ENCODE data around the gene HYOU1. TPM values are rescaled to one million over a fixed set of nuclear protein-coding genes. Genes with fewer than 3 reads are reported as not detected.
"Not testable (repeated sequence)": the region's sequence is repeated elsewhere in the genome, so short reads cannot be mapped to it uniquely, and the experiment has no call there.

The HYOU1 gene
- total RNA-seq, 2 experiments from 2014 or later, result 127 to 136 TPM

GRCh38 chr11:119084663-119085436 is 27.8 kb upstream of the HYOU1 start, which contains the start of gene HMBS:
HMBS (plus strand) TSS chr11:119084881; CDS start chr11:119085034, 153 bp downstream.
- CTCF ChIA-PET, result interaction anchor here (0.6 to 2.6 kb wide), 8 partner anchors 9 to 155 kb away, joined by 3 to 10 read pairs (median 3); partner anchors contain the start of gene VPS11
- H3K9me3 Mint-ChIP-seq, result no peaks in the 10 kb centered on the region
- H3K4me1 Mint-ChIP-seq (ENCODE audit: low read depth), result peaks cover 21% of the 10 kb centered on the region
- POLR2A ChIA-PET, result interaction anchor here (0.6 to 4.5 kb wide), 10 partner anchors 10 to 458 kb away, joined by 3 to 41 read pairs (median 5); partner anchors contain the start of genes C2CD2L, DPAGT1, HYOU1 and TRAPPC4
- peaks cover 6% of the 10 kb centered on the region for H3K36me3 Mint-ChIP-seq
- peak within 1 kb of the TSS; percentile 95 for H3K27ac Mint-ChIP-seq
- peak within 1 kb of the TSS; percentile 98 for H3K4me3 Mint-ChIP-seq
- DNase-seq, result peak; percentile 93
- no peaks in the 10 kb centered on the region for H3K27me3 Mint-ChIP-seq
- intact Hi-C loops (cut with micrococcal nuclease), result loop anchor here (1.0 to 2.0 kb wide), 3 partner anchors 10 to 36 kb away; partner anchors contain the start of genes HINFP and VPS11

- Mint-ChIP-seq H3K9me3 (no peaks in the 10 kb centered on the region), H3K27ac (peak overlapping the region; percentile 3), H3K27me3 (no peaks in the 10 kb centered on the region), H3K36me3 (peaks cover 14% of the 10 kb centered on the region), H3K4me1 (ENCODE audit: low read depth) (peaks cover 14% of the 10 kb centered on the region), H3K4me3 (no peak overlapping the region)
- intact Hi-C loops (cut with micrococcal nuclease), result no loop called here
- no peak for DNase-seq
- CTCF ChIA-PET, result interaction anchor here (1.8 kb wide), 1 partner anchor 115 kb away, joined by 5 read pairs; no protein-coding TSS in a partner anchor
- POLR2A ChIA-PET, result interaction anchor here (0.5 to 1.0 kb wide), 2 partner anchors 11 to 13 kb away, joined by 3 read pairs; no protein-coding TSS in a partner anchor
These were observed 24.8 kb upstream of the HYOU1 start for GRCh38 chr11:119081682-119082260.

- peaks cover 16% of the 10 kb centered on the region for H3K36me3 Mint-ChIP-seq
- ChIA-PET POLR2A (interaction anchor here (0.7 to 1.4 kb wide), 4 partner anchors 11 to 28 kb away, joined by 3 to 5 read pairs (median 4); partner anchors contain the start of genes HYOU1 and VPS11), CTCF (interaction anchor here (0.8 to 1.5 kb wide), 2 partner anchors 42 to 127 kb away, joined by 3 read pairs; partner anchors contain the start of genes CBL and HINFP)
- no peaks in the 10 kb centered on the region for H3K27me3 Mint-ChIP-seq
- H3K4me1 Mint-ChIP-seq (ENCODE audit: low read depth), result no peaks in the 10 kb centered on the region
- no peak for DNase-seq
- intact Hi-C loops (cut with micrococcal nuclease), result no loop called here
- H3K4me3 Mint-ChIP-seq, result no peak overlapping the region
- no peaks in the 10 kb centered on the region for H3K9me3 Mint-ChIP-seq
- no peak overlapping the region for H3K27ac Mint-ChIP-seq
These were observed 21.8 kb upstream of the HYOU1 start for GRCh38 chr11:119078675-119079420.

- ChIA-PET CTCF (interaction anchor here (1.5 kb wide), 1 partner anchor 43 kb away, joined by 3 read pairs; the partner anchor contains the start of gene HINFP), POLR2A (interaction anchor here (0.7 to 1.4 kb wide), 4 partner anchors 10 to 62 kb away, joined by 3 to 5 read pairs (median 4); partner anchors contain the start of gene VPS11)
- Mint-ChIP-seq H3K4me3 (no peak overlapping the region), H3K27me3 (no peaks in the 10 kb centered on the region), H3K9me3 (no peaks in the 10 kb centered on the region), H3K36me3 (peaks cover 23% of the 10 kb centered on the region), H3K27ac (no peak overlapping the region), H3K4me1 (ENCODE audit: low read depth) (no peaks in the 10 kb centered on the region)
- intact Hi-C loops (cut with micrococcal nuclease), result no loop called here
- DNase-seq, result no peak
These were observed 20.8 kb upstream of the HYOU1 start for GRCh38 chr11:119077839-119078238.

DNA sequence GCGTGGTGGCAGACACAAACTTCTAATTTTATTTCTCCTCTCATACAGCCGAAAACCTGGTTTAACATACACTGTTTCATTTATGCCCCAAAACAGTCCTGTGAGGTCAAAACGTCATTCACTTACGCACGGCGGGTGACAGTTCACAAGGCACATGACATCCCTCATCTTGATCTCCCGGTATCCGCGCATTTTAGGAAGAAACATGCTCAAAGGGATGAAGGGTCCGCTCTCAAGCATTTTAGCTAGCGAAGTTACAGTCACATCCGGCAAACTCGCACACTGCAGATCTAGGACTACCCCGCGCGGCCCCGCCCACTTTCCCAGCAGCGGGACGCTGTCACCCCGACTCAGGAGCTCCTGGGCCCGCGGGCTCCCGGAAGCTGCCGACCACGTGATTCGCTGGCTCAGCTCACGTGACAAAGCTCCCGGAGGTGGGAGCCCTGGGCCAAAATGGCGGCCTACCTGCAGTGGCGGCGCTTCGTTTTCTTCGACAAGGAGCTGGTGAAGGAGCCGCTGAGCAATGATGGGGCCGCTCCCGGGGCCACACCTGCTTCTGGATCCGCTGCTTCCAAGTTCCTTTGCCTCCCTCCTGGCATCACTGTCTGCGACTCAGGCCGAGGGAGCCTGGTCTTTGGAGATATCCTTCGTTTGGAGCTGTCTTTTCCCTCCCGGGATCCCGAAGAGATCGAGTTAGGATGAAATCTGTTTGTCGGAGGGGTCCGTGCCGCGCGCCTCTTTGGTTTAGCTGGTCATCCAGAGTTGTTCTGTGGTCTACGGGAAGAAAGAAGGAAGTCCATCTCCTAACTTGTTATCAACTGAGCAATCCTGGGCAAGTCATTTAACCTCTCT is 10.6 kb upstream of the HYOU1 start, which contains the start of gene VPS11:
VPS11 (plus strand) TSS at position 448 of the 852 bp plus-strand sequence; CDS start at position 454, 6 bp downstream.
- H3K27me3 Mint-ChIP-seq, result no peaks in the 10 kb centered on the region
- intact Hi-C loops (cut with micrococcal nuclease), result loop anchor here (1.0 to 5.0 kb wide), 5 partner anchors 10 to 270 kb away; partner anchors contain the start of genes C2CD2L and HYOU1
- H3K36me3 Mint-ChIP-seq, result peaks cover 11% of the 10 kb centered on the region
- H3K9me3 Mint-ChIP-seq, result no peaks in the 10 kb centered on the region
- H3K4me3 Mint-ChIP-seq, result peak within 1 kb of the TSS; percentile 96
- peaks cover 38% of the 10 kb centered on the region for H3K4me1 Mint-ChIP-seq (ENCODE audit: low read depth)
- ChIA-PET POLR2A (interaction anchor here (0.6 to 2.7 kb wide), 18 partner anchors 8 to 138 kb away, joined by 3 to 35 read pairs (median 5); partner anchors contain the start of genes C2CD2L, CBL, CENATAC and DPAGT1), CTCF (interaction anchor here (0.6 to 2.3 kb wide), 17 partner anchors 9 to 255 kb away, joined by 3 to 12 read pairs (median 5); partner anchors contain the start of genes HMBS, HYOU1 and SLC37A4)
- H3K27ac Mint-ChIP-seq, result peak within 1 kb of the TSS; percentile 97
- DNase-seq, result peak; percentile 99

- H3K4me1 Mint-ChIP-seq (ENCODE audit: low read depth), result peaks cover 38% of the 10 kb centered on the region
- no peak overlapping the region for H3K4me3 Mint-ChIP-seq
These were observed 8.4 kb upstream of the HYOU1 start for GRCh38 chr11:119065369-119065768.

DNA sequence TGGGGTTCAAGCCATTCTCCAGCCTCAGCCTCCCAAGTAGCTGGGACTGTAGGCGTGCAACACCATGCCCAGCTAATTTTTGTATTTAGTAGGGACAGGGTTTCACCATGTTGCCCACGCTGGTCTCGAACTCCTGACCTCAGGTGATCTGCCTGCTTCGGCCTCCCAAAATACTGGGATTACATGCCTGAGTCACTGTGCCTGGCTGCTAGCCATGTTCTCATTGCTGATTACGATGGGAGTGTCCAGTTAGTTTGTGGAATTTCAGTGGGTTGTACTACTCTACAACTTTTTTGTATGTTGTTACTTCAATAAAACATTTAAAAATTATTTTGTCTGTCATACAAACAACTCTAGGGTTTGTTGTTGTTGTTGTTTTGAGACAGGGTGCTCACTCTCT is 5.8 kb upstream of the HYOU1 start:
- no peak overlapping the region for H3K27ac Mint-ChIP-seq
- H3K9me3 Mint-ChIP-seq, result no peaks in the 10 kb centered on the region
- intact Hi-C loops (cut with micrococcal nuclease), result no loop called here
- H3K4me1 Mint-ChIP-seq (ENCODE audit: low read depth), result peaks cover 36% of the 10 kb centered on the region
- ChIA-PET POLR2A (interaction anchor here (1.5 kb wide), 1 partner anchor 32 kb away, joined by 5 read pairs; a partner anchor contains a TSS), CTCF (no interaction called here)
- H3K27me3 Mint-ChIP-seq, result no peaks in the 10 kb centered on the region
- DNase-seq, result no peak
- no peak overlapping the region for H3K4me3 Mint-ChIP-seq
- peaks cover 4% of the 10 kb centered on the region for H3K36me3 Mint-ChIP-seq

More at GRCh38 chr11:119065369-119065768, 8.4 kb upstream of the HYOU1 start:
- intact Hi-C loops (cut with micrococcal nuclease), result loop anchor here (1.0 to 5.0 kb wide), 2 partner anchors 131 to 272 kb away; no protein-coding TSS in a partner anchor
- peaks cover 10% of the 10 kb centered on the region for H3K36me3 Mint-ChIP-seq
- DNase-seq, result peak; percentile 66
- POLR2A ChIA-PET, result interaction anchor here (0.8 kb wide), 1 partner anchor 41 kb away, joined by 3 read pairs; no protein-coding TSS in a partner anchor
- no peaks in the 10 kb centered on the region for H3K9me3 Mint-ChIP-seq
- CTCF ChIA-PET, result interaction anchor here (0.6 to 1.3 kb wide), 5 partner anchors 9 to 131 kb away, joined by 3 to 6 read pairs (median 4); no protein-coding TSS in a partner anchor
- H3K27ac Mint-ChIP-seq, result no peak overlapping the region
- H3K27me3 Mint-ChIP-seq, result no peaks in the 10 kb centered on the region

GRCh38 chr11:119061256-119061655 is 4.3 kb upstream of the HYOU1 start:
- Mint-ChIP-seq H3K9me3 (no peaks in the 10 kb centered on the region), H3K36me3 (peaks cover 5% of the 10 kb centered on the region), H3K27me3 (no peaks in the 10 kb centered on the region), H3K27ac (no peak overlapping the region), H3K4me1 (ENCODE audit: low read depth) (peaks cover 32% of the 10 kb centered on the region), H3K4me3 (no peak overlapping the region)
- ChIA-PET CTCF (no interaction called here), POLR2A (no interaction called here)
- intact Hi-C loops (cut with micrococcal nuclease), result no loop called here
- no peak for DNase-seq

DNA sequence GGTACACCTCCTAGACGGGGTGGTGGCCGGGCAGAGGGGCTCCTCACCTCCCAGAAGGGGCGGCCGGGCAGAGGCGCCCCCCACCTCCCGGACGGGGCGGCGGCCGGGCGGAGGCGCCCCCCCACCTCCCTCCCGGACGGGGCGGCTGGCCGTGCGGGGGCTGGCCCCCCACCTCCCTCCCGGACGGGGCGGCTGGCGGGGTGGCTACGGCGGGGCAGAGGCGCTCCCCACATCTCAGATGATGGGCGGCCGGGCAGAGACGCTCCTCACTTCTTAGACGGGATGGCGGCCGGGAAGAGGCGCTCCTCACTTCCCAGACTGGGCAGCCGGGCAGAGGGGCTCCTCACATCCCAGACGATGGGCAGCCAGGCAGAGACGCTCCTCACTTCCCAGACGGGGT is 2.1 kb upstream of the HYOU1 start:
- peaks cover 15% of the 10 kb centered on the region for H3K36me3 Mint-ChIP-seq
- POLR2A ChIA-PET, result not testable (repeated sequence)

GRCh38 chr11:119056421-119056999 is 495 bp downstream of the HYOU1 start:
- Mint-ChIP-seq H3K4me3 (peak overlapping the region; percentile 96), H3K27me3 (no peaks in the 10 kb centered on the region), H3K9me3 (no peaks in the 10 kb centered on the region), H3K4me1 (ENCODE audit: low read depth) (peaks cover 44% of the 10 kb centered on the region), H3K27ac (peak overlapping the region; percentile 94), H3K36me3 (peaks cover 38% of the 10 kb centered on the region)
- intact Hi-C loops (cut with micrococcal nuclease), result loop anchor here (2.0 kb wide), 1 partner anchor 140 kb away; no protein-coding TSS in a partner anchor
- CTCF ChIA-PET, result interaction anchor here (0.6 to 2.0 kb wide), 10 partner anchors 9 to 150 kb away, joined by 3 to 12 read pairs (median 5); partner anchors contain the start of genes CBL, HMBS and VPS11
- POLR2A ChIA-PET, result interaction anchor here (0.5 to 4.7 kb wide), 12 partner anchors 9 to 265 kb away, joined by 3 to 35 read pairs (median 4); partner anchors contain the start of genes C2CD2L, DPAGT1, HINFP and HMBS
- DNase-seq, result peak; percentile 56

More for the DNA sequence above, 2.1 kb upstream of the HYOU1 start:
- intact Hi-C loops (cut with micrococcal nuclease); H3K27ac Mint-ChIP-seq; H3K27me3 Mint-ChIP-seq; H3K9me3 Mint-ChIP-seq; CTCF ChIA-PET; H3K4me3 Mint-ChIP-seq; DNase-seq: not testable (repeated sequence)
- peaks cover 33% of the 10 kb centered on the region for H3K4me1 Mint-ChIP-seq (ENCODE audit: low read depth)
